K562 (cell line): ENCODE measurements around the gene ATF6B. TPM values are rescaled to one million over a fixed set of nuclear protein-coding genes. Genes with fewer than 3 reads are reported as not detected.

ENCODE experiments used
- CCAR2 ChIP-seq: fragments of 200-400 bp; formaldehyde crosslinking; IDR thresholded peaks from 2 replicates; pipeline ENCODE4 v1.6.1; 2017; ENCODE audit warnings: mild to moderate bottlenecking, low read depth, low read length
- CHD4 ChIP-seq: fragments of 200-600 bp; sonication (generic); IDR thresholded peaks from 3 replicates; pipeline ENCODE4 v1.6.1; 2012; ENCODE audit warnings: low read depth, mild to moderate bottlenecking, mixed read lengths, low read length, inconsistent platforms; ENCODE audit not compliant: insufficient read depth, insufficient replicate concordance, poor library complexity, severe bottlenecking
- FOXA1 ChIP-seq: fragments of 450-650 bp; IDR thresholded peaks from 2 replicates; pipeline ENCODE4 v1.6.1; 2016; ENCODE audit warnings: mild to moderate bottlenecking, borderline replicate concordance
- GABPA ChIP-seq: fragments of 200-800 bp; sonication (Bioruptor generic); conservative IDR thresholded peaks from 2 replicates; pipeline ENCODE4 v1.6.1; 2016; ENCODE audit warnings: low read depth, missing genetic modification characterization, missing compliant biosample characterization
- GTF2E2 ChIP-seq: fragments of 200-800 bp; sonication (Bioruptor generic); IDR thresholded peaks from 2 replicates; pipeline ENCODE4 v1.6.1; 2016; ENCODE audit warnings: missing genetic modification characterization, missing compliant biosample characterization
- LCOR ChIP-seq: sonication (generic); formaldehyde crosslinking; IDR thresholded peaks from 2 replicates; pipeline ENCODE4 v1.8.0; 2022; ENCODE audit warnings: mild to moderate bottlenecking, missing genetic modification reagents
- MEIS2 ChIP-seq: fragments of 450-650 bp; IDR thresholded peaks from 2 replicates; pipeline ENCODE4 v1.6.1; 2014; ENCODE audit warnings: mild to moderate bottlenecking; ENCODE audit not compliant: partially characterized antibody
- MTA2 ChIP-seq: fragments of 450-650 bp; IDR thresholded peaks from 2 replicates; pipeline ENCODE4 v1.6.1; 2016; ENCODE audit warnings: low read depth
- POLR2G ChIP-seq: fragments of 200-400 bp; formaldehyde crosslinking; IDR thresholded peaks from 2 replicates; pipeline ENCODE4 v1.6.1; 2017; ENCODE audit warnings: low read depth, mild to moderate bottlenecking, antibody characterized with exemption, low read length, moderate library complexity
- SIX5 ChIP-seq, 2 experiments: IDR thresholded peaks; 2 replicates each; pipeline ENCODE4 v1.6.1; 2011; ENCODE audit warnings: low read length in 2 of 2, borderline replicate concordance in 1 of 2, low read depth in 1 of 2, mild to moderate bottlenecking in 1 of 2, moderate library complexity in 1 of 2; ENCODE audit not compliant: insufficient read depth in 1 of 2
- SRSF1 ChIP-seq: fragments of 200-400 bp; formaldehyde crosslinking; IDR thresholded peaks from 2 replicates; pipeline ENCODE4 v1.6.1; 2017; ENCODE audit warnings: mild to moderate bottlenecking, low read depth, low read length, moderate library complexity
- YBX1 ChIP-seq: fragments of 450-650 bp; IDR thresholded peaks from 2 replicates; pipeline ENCODE4 v1.7.1; 2016; ENCODE audit warnings: mild to moderate bottlenecking
- ZBTB7A ChIP-seq: IDR thresholded peaks from 2 replicates; pipeline ENCODE4 v1.6.1; 2011; ENCODE audit warnings: low read depth, mild to moderate bottlenecking, low read length, moderate library complexity, borderline replicate concordance; ENCODE audit not compliant: control insufficient read depth
- polyA plus RNA-seq, 8 experiments: library from polyadenylated mRNA; depleted of rRNA in 4 of 8; stranded (reverse) in 5 of 8; unstranded in 3 of 8; fragments of >200 nt; fragmentation: Nextera tagmentation in 2 of 8; fragmentation: Illumina TruSeq in 1 of 8; extraction: Ambion mirVana in 2 of 8; extraction: Trizol in 1 of 8; gene quantifications; 2 replicates each; pipeline versions ENCODE4 v1.2.1 to v1.2.3, GENCODE V29; 2011 to 2014; ENCODE audit warnings: inconsistent platforms in 1 of 8, missing spikeins in 1 of 8
- total RNA-seq, 7 experiments: library from RNA; depleted of rRNA in 6 of 7; stranded (reverse); fragments of >200 nt in 6 of 7; fragmentation: Illumina TruSeq in 2 of 7; extraction: Trizol in 2 of 7; gene quantifications; 2 replicates each; pipeline versions ENCODE4 v1.2.1 to v1.2.3, GENCODE V29; 2011 to 2021; ENCODE audit warnings: low replicate concordance in 1 of 7
- TF ChIP-seq, protein P1 (sequence below): sonication (generic); formaldehyde crosslinking; IDR thresholded peaks from 2 replicates; pipeline ENCODE4 v1.8.0; 2023; ENCODE audit warnings: mild to moderate bottlenecking, missing genetic modification reagents
- TF ChIP-seq, protein P2 (sequence below): fragments of 250-450 bp; sonication (Bioruptor Pico); IDR thresholded peaks from 2 replicates; pipeline ENCODE4 v1.4.0; 2020; ENCODE audit warnings: mild to moderate bottlenecking
- TF ChIP-seq, protein P3 (sequence below): fragments of 450-650 bp; IDR thresholded peaks from 2 replicates; pipeline ENCODE4 v1.6.1; 2018; ENCODE audit not compliant: partially characterized antibody
- TF ChIP-seq, protein P4 (sequence below): fragments of 250-450 bp; sonication (Bioruptor Pico); IDR thresholded peaks from 2 replicates; pipeline ENCODE4 v1.6.1; 2021; ENCODE audit warnings: mild to moderate bottlenecking

The ATF6B gene
- total and polyA plus RNA-seq, 9 of the 15 experiments (the other 6 are each of a cell fraction or from before 2014, with no cell fraction given): 20.7 to 131 (median 31.7) TPM

DNA sequence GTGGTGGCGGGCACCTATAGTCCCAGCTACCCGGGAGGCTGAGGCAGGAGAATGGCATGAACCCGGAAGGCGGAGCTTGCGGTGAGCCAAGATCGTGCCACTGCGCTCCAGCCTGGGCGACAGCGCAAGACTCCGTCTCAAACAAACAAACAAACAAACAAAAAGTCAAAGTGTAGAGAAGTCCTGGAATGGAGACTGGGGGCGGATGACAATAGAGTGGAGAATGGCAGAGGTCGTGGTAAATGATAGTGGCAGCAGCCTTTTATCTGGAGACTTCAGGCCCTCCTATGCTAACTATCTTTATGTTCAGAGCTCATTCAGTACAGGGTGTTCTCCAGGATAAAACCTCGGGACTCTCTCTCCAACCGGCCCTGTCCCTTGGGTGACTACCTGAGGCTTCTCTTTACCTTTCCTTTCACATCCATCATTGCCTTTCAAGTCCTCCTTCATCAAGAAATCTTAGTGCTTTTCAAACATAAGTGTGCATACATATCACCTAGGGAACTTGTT, 3.4 kb upstream of the ATF6B start (continued):
- TF ChIP-seq, protein P1, sequence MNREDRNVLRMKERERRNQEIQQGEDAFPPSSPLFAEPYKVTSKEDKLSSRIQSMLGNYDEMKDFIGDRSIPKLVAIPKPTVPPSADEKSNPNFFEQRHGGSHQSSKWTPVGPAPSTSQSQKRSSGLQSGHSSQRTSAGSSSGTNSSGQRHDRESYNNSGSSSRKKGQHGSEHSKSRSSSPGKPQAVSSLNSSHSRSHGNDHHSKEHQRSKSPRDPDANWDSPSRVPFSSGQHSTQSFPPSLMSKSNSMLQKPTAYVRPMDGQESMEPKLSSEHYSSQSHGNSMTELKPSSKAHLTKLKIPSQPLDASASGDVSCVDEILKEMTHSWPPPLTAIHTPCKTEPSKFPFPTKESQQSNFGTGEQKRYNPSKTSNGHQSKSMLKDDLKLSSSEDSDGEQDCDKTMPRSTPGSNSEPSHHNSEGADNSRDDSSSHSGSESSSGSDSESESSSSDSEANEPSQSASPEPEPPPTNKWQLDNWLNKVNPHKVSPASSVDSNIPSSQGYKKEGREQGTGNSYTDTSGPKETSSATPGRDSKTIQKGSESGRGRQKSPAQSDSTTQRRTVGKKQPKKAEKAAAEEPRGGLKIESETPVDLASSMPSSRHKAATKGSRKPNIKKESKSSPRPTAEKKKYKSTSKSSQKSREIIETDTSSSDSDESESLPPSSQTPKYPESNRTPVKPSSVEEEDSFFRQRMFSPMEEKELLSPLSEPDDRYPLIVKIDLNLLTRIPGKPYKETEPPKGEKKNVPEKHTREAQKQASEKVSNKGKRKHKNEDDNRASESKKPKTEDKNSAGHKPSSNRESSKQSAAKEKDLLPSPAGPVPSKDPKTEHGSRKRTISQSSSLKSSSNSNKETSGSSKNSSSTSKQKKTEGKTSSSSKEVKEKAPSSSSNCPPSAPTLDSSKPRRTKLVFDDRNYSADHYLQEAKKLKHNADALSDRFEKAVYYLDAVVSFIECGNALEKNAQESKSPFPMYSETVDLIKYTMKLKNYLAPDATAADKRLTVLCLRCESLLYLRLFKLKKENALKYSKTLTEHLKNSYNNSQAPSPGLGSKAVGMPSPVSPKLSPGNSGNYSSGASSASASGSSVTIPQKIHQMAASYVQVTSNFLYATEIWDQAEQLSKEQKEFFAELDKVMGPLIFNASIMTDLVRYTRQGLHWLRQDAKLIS (CRISPR knock-in tag): no peak
- TF ChIP-seq CHD4: no peak
- no peak for TF ChIP-seq SIX5 (IDR thresholded peaks at IDR 0.05; ENCODE audit: borderline replicate concordance in 1 of 2, insufficient read depth in 1 of 2, low read depth in 1 of 2, low read length in 2 of 2)
- TF ChIP-seq, protein P2, sequence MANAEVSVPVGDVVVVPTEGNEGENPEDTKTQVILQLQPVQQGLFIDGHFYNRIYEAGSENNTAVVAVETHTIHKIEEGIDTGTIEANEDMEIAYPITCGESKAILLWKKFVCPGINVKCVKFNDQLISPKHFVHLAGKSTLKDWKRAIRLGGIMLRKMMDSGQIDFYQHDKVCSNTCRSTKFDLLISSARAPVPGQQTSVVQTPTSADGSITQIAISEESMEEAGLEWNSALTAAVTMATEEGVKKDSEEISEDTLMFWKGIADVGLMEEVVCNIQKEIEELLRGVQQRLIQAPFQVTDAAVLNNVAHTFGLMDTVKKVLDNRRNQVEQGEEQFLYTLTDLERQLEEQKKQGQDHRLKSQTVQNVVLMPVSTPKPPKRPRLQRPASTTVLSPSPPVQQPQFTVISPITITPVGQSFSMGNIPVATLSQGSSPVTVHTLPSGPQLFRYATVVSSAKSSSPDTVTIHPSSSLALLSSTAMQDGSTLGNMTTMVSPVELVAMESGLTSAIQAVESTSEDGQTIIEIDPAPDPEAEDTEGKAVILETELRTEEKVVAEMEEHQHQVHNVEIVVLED (CRISPR knock-in tag): no peak
- peak; percentile 85 for TF ChIP-seq MEIS2
- no peak for TF ChIP-seq FOXA1
- peak; percentile 100 for TF ChIP-seq MTA2
- TF ChIP-seq POLR2G: no peak
- no peak for TF ChIP-seq LCOR (CRISPR knock-in tag)
- no peak for TF ChIP-seq GTF2E2 (tag)
- TF ChIP-seq YBX1: no peak
- TF ChIP-seq SRSF1: no peak
- TF ChIP-seq, protein P3, sequence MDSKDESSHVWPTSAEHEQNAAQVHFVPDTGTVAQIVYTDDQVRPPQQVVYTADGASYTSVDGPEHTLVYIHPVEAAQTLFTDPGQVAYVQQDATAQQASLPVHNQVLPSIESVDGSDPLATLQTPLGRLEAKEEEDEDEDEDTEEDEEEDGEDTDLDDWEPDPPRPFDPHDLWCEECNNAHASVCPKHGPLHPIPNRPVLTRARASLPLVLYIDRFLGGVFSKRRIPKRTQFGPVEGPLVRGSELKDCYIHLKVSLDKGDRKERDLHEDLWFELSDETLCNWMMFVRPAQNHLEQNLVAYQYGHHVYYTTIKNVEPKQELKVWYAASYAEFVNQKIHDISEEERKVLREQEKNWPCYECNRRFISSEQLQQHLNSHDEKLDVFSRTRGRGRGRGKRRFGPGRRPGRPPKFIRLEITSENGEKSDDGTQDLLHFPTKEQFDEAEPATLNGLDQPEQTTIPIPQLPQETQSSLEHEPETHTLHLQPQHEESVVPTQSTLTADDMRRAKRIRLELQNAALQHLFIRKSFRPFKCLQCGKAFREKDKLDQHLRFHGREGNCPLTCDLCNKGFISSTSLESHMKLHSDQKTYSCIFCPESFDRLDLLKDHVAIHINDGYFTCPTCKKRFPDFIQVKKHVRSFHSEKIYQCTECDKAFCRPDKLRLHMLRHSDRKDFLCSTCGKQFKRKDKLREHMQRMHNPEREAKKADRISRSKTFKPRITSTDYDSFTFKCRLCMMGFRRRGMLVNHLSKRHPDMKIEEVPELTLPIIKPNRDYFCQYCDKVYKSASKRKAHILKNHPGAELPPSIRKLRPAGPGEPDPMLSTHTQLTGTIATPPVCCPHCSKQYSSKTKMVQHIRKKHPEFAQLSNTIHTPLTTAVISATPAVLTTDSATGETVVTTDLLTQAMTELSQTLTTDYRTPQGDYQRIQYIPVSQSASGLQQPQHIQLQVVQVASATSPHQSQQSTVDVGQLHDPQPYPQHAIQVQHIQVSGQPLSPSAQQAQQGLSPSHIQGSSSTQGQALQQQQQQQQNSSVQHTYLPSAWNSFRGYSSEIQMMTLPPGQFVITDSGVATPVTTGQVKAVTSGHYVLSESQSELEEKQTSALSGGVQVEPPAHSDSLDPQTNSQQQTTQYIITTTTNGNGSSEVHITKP: peak; percentile 53
- no peak; the same call in 1 of the 2 replicates for TF ChIP-seq ZBTB7A
- no peak for TF ChIP-seq CCAR2
- TF ChIP-seq, protein P4, sequence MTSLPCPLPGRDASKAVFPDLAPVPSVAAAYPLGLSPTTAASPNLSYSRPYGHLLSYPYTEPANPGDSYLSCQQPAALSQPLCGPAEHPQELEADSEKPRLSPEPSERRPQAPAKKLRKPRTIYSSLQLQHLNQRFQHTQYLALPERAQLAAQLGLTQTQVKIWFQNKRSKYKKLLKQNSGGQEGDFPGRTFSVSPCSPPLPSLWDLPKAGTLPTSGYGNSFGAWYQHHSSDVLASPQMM (CRISPR knock-in tag): no peak
- TF ChIP-seq GABPA (tag): no peak
